HEK293 (cell line): ENCODE data around the gene ASTN2.

ENCODE experiments used
- GLIS1 ChIP-seq: fragments of 450-650 bp; formaldehyde crosslinking; IDR thresholded peaks from 2 replicates; pipeline ENCODE4 v1.5.1; 2016; ENCODE audit warnings: missing biosample characterization, missing genetic modification characterization
- KLF1 ChIP-seq: fragments of 450-650 bp; formaldehyde crosslinking; IDR thresholded peaks from 2 replicates; pipeline ENCODE4 v1.5.1; 2016; ENCODE audit warnings: missing biosample characterization, missing genetic modification characterization
- REPIN1 ChIP-seq: fragments of 450-650 bp; formaldehyde crosslinking; IDR thresholded peaks from 2 replicates; pipeline ENCODE4 v1.5.1; 2017; ENCODE audit warnings: missing biosample characterization, missing genetic modification characterization, low read depth
- ZBTB8A ChIP-seq: fragments of 450-650 bp; formaldehyde crosslinking; IDR thresholded peaks from 2 replicates; pipeline ENCODE4 v1.5.1; 2016; ENCODE audit warnings: missing biosample characterization, missing genetic modification characterization
- ZFHX2 ChIP-seq: fragments of 450-650 bp; formaldehyde crosslinking; conservative IDR thresholded peaks from 2 replicates; pipeline ENCODE4 v1.5.1; 2016; ENCODE audit warnings: missing biosample characterization, missing genetic modification characterization
- ZNF221 ChIP-seq: fragments of 450-650 bp; formaldehyde crosslinking; IDR thresholded peaks from 2 replicates; pipeline ENCODE4 v1.5.1; 2017; ENCODE audit warnings: missing biosample characterization, missing genetic modification characterization, borderline replicate concordance
- ZNF335 ChIP-seq: fragments of 450-650 bp; formaldehyde crosslinking; conservative IDR thresholded peaks from 2 replicates; pipeline ENCODE4 v1.5.1; 2016; ENCODE audit warnings: missing biosample characterization, missing genetic modification characterization
- ZNF350 ChIP-seq: fragments of 450-650 bp; formaldehyde crosslinking; IDR thresholded peaks from 2 replicates; pipeline ENCODE4 v1.5.0; 2017; ENCODE audit warnings: missing biosample characterization, mild to moderate bottlenecking, missing genetic modification characterization
- ZNF404 ChIP-seq: fragments of 450-650 bp; formaldehyde crosslinking; IDR thresholded peaks from 2 replicates; pipeline ENCODE4 v1.5.1; 2017; ENCODE audit warnings: missing biosample characterization, missing genetic modification characterization
- ZNF777 ChIP-seq: fragments of 450-650 bp; formaldehyde crosslinking; IDR thresholded peaks from 2 replicates; pipeline ENCODE4 v1.5.1; 2017; ENCODE audit warnings: missing biosample characterization, missing genetic modification characterization, borderline replicate concordance
- ZXDB ChIP-seq: fragments of 450-650 bp; formaldehyde crosslinking; IDR thresholded peaks from 2 replicates; pipeline ENCODE4 v1.5.1; 2016; ENCODE audit warnings: missing biosample characterization, missing genetic modification characterization
- TF ChIP-seq, protein P1 (sequence below): fragments of 450-650 bp; formaldehyde crosslinking; IDR thresholded peaks from 2 replicates; pipeline ENCODE4 v1.5.1; 2016; ENCODE audit warnings: missing biosample characterization, missing genetic modification characterization
- TF ChIP-seq, protein P2 (sequence below): fragments of 450-650 bp; formaldehyde crosslinking; IDR thresholded peaks from 2 replicates; pipeline ENCODE4 v1.5.1; 2016; ENCODE audit warnings: missing biosample characterization, missing genetic modification characterization
- TF ChIP-seq, protein P3 (sequence below): fragments of 450-650 bp; formaldehyde crosslinking; conservative IDR thresholded peaks from 2 replicates; pipeline ENCODE4 v1.5.1; 2016; ENCODE audit warnings: low read depth, missing biosample characterization, missing genetic modification characterization

DNA sequence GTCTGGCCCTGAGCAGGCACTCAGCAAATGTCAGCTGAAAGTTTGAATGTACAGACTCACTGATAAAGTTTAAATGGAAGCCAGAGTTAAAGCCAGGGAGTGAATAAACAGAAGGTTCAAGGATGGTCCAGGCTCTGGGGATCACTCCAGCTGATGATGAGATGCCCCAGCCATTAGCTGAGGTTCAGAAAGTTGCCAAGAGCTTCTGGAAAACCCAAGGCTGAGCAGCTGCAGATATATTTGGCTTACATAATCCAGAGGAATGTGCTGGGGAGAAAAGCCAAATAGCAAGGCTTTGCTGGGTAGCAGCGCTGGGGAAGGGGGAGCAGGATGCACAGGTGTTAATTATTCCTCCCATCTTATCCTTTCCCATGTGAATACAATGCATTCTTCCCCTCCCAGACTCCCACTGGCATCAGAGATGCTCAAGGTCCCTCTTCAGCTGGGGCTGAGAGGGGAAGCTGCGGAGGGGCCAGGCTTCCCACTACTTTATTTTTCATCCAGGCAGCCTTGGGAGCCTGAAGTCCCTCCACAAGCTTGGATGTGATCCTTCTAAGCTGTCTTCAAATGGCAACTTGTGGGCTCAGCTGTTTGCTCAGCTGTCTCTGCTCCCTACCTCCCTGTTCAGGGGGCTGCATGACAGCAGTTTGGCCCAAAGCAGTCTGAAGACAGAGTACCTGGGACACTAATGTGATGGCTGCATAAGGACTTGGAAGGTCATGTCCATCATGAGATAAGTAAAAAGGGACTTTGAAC, 386.6 kb downstream of the ASTN2 start:
- TF ChIP-seq, protein P1, sequence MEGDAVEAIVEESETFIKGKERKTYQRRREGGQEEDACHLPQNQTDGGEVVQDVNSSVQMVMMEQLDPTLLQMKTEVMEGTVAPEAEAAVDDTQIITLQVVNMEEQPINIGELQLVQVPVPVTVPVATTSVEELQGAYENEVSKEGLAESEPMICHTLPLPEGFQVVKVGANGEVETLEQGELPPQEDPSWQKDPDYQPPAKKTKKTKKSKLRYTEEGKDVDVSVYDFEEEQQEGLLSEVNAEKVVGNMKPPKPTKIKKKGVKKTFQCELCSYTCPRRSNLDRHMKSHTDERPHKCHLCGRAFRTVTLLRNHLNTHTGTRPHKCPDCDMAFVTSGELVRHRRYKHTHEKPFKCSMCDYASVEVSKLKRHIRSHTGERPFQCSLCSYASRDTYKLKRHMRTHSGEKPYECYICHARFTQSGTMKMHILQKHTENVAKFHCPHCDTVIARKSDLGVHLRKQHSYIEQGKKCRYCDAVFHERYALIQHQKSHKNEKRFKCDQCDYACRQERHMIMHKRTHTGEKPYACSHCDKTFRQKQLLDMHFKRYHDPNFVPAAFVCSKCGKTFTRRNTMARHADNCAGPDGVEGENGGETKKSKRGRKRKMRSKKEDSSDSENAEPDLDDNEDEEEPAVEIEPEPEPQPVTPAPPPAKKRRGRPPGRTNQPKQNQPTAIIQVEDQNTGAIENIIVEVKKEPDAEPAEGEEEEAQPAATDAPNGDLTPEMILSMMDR (tag by site-specific recombination), result no peak
- TF ChIP-seq, protein P2, sequence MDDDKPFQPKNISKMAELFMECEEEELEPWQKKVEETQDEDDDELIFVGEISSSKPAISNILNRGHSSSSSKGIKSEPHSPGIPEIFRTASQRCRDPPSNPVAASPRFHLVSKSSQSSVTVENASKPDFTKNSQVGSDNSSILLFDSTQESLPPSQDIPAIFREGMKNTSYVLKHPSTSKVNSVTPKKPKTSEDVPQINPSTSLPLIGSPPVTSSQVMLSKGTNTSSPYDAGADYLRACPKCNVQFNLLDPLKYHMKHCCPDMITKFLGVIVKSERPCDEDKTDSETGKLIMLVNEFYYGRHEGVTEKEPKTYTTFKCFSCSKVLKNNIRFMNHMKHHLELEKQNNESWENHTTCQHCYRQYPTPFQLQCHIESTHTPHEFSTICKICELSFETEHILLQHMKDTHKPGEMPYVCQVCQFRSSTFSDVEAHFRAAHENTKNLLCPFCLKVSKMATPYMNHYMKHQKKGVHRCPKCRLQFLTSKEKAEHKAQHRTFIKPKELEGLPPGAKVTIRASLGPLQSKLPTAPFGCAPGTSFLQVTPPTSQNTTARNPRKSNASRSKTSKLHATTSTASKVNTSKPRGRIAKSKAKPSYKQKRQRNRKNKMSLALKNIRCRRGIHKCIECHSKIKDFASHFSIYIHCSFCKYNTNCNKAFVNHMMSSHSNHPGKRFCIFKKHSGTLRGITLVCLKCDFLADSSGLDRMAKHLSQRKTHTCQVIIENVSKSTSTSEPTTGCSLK (tag by site-specific recombination), result no peak
- TF ChIP-seq, protein P3, sequence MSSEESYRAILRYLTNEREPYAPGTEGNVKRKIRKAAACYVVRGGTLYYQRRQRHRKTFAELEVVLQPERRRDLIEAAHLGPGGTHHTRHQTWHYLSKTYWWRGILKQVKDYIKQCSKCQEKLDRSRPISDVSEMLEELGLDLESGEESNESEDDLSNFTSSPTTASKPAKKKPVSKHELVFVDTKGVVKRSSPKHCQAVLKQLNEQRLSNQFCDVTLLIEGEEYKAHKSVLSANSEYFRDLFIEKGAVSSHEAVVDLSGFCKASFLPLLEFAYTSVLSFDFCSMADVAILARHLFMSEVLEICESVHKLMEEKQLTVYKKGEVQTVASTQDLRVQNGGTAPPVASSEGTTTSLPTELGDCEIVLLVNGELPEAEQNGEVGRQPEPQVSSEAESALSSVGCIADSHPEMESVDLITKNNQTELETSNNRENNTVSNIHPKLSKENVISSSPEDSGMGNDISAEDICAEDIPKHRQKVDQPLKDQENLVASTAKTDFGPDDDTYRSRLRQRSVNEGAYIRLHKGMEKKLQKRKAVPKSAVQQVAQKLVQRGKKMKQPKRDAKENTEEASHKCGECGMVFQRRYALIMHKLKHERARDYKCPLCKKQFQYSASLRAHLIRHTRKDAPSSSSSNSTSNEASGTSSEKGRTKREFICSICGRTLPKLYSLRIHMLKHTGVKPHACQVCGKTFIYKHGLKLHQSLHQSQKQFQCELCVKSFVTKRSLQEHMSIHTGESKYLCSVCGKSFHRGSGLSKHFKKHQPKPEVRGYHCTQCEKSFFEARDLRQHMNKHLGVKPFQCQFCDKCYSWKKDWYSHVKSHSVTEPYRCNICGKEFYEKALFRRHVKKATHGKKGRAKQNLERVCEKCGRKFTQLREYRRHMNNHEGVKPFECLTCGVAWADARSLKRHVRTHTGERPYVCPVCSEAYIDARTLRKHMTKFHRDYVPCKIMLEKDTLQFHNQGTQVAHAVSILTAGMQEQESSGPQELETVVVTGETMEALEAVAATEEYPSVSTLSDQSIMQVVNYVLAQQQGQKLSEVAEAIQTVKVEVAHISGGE (tag by site-specific recombination), result no peak
- TF ChIP-seq REPIN1 (tag by site-specific recombination) (no peak), ZXDB (tag by site-specific recombination) (no peak), ZNF221 (tag by site-specific recombination) (no peak), ZNF350 (tag by site-specific recombination) (no peak), ZNF335 (tag by site-specific recombination) (no peak), ZFHX2 (tag by site-specific recombination) (no peak), GLIS1 (tag by site-specific recombination) (no peak), ZNF404 (tag by site-specific recombination) (no peak), ZBTB8A (tag by site-specific recombination) (no peak), ZNF777 (tag by site-specific recombination) (no peak), KLF1 (tag by site-specific recombination) (no peak)
